ENCODE measurements around the gene SNX8.

The SNX8 gene

GRCh38 chr7:2242541-2243429 lies 71.5 kb downstream of the SNX8 start:
- DNase-seq: no peak

DNA sequence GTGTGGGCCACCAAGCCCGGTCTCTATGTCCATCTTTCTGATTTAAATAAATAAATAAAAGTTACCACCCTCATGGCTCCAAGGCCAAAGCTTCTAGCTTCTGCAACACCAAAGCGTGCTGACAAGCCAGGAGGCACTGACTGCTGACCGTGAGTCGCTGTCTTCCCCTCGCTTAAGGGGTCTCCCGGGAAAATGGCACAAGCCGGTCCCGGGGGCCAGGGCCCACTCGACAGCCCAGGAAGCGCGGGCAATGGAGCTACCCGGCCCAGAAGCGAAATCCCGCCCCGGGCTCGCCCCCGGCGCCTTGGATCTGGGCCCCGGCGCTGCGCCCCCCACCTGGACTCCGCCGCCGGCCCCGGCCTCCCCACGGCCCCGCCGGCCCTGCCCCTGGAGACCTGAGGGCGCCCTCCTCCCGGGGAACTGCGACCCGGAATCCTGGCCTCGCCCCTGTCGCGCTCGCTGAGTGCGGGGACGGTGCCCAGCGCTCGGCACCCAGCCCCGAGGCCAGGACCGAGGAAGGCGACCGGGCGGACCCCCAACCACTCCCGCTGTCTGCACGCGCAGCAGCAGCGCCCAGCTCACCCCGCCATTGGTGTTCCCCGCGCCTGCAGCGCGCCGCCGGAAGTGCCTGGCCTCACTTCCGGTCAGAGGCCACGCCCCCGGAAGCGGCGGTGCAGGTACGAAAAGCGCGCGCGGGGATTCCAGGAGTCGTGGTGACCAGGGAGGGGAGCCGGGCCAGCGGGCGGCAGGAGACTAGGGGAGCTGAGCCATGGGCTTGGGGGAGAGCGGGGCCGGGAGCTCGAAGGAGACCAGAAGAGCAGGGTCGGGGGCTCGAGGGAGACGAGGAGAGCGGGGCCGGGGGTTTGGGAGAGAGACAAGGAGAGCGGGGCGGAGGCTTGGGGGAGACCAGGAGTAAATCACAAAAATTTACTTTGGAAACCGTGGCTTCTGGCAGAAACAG lies 72.4 kb downstream of the SNX8 start, which contains the start of the genes MRM2 and NUDT1:
Gene MRM2, minus strand, starts transcription at position 626 of the 961 bp plus-strand sequence. Its CDS starts 36 bp downstream, at position 590.
Gene NUDT1, plus strand, starts transcription at position 647 of the 961 bp plus-strand sequence. CDS start 2,349 bp downstream, outside the sequence.
- DNase-seq: peak; percentile 58

DNA sequence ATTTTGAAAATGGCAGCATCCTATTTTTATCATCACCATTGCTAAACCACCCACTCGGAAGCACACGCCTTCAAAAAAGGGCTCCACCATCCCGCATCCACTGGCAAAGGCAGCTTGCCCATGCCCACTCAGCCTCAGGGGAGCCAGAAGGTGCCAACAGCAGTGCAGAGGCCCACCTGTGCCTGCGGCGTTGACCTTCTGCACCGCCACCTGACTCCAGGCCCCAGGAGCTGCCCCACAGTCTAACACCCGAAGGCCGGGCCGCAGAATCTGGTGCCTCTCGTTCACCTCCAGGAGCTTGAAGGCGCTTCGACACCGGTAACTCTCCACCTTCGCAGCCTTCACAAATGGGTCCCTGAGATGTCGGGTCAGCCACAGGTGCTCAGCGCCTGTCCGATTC lies 75.0 kb downstream of the SNX8 start:
- no peak for DNase-seq

- DNase-seq: no peak
Measured at GRCh38 chr7:2237109-2237602, 77.1 kb downstream of the SNX8 start.

DNA sequence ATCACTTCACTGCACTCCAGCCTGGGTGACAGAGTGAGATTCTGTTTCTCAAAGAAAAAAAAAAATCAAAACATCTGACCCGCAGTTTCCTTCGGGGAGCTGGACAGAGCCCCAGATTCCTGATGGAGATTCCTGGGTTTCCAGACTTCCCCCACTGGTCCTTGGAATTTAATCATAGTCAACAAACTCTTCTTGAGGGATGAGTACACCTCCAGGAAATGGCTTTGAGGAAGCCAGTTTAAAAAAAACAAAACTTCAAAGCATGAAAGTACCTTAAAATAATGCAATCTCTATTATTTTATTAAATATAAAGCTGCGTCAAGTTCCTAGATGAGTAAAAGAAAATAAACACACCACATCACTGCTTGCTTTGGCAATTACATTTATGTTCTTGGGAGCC lies 80.3 kb downstream of the SNX8 start:
- no peak for DNase-seq

- DNase-seq: peak; percentile 87
Measured at GRCh38 chr7:2232766-2233520, 81.3 kb downstream of the SNX8 start, which contains the start of gene MAD1L1. TSS of gene MAD1L1 (minus strand) at chr7:2232945. CDS start at chr7:2230133, 2,812 bp downstream.

GRCh38 chr7:2231992-2232765 lies 82.1 kb downstream of the SNX8 start:
- DNase-seq: peak; percentile 13

- no peak for DNase-seq
Measured at GRCh38 chr7:2230882-2231281, 83.4 kb downstream of the SNX8 start.

- no peak for DNase-seq
Measured at GRCh38 chr7:2230226-2230625, 84.0 kb downstream of the SNX8 start.

DNA sequence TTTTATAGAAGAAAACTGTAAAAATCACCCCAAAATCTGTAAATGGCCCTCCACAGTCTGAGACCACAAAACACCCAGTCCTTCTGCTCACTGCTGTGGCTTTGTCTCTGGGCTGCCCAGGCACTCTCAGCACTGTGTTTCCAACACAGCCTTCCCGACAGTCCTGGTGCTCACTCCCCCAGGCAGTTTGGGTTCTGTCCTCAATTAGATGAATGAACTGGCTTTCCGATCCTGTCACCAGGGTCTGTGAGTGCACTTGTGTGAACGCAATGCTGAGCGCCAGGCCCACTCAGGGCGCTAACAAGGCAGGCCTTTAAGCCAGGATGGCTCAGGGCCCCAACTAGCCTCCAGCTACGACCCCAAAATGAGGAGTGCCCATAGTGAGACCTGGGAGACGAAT lies 84.8 kb downstream of the SNX8 start:
- no peak for DNase-seq

DNA sequence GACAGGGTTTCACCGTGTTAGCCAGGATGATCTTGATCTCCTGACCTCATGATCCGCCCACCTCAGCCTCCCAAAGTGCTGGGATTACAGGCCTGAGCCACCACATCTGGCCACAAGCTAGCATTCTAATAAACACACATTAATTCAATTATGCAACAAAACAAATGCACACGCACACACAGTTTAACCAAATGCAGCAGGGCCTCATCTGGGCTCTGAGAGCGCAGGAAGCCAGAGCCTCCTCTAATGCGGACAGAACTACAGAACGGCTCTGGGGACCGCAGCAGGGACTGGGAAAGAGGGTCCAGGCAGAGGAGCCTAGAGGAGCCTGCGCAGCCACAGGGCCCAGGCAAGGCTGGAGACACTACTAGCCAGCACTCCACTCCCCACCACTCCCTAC lies 85.3 kb downstream of the SNX8 start:
- DNase-seq: no peak

- DNase-seq: no peak
Measured at GRCh38 chr7:2227699-2228098, 86.5 kb downstream of the SNX8 start.

- no peak for DNase-seq
Measured at GRCh38 chr7:2225830-2226229, 88.4 kb downstream of the SNX8 start.

DNA sequence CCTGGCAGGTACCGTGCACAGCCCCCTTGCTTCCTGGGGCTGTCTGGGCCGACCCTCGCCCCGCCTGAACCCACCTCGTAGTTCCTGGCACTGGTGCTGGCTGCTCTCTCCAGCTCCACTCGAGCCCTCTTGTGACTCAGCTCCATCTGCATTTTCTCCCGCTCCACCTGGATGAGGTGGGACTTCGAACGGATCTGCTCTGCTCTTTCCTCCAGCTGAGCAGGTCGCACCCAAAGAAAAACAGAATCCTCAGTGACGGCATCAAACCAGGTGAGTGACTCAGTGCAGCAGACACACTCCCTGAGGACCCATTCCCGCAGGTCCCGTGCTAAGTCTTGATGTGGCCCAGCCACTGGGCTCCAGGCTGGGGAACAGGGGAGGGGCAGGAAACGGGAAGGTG lies 88.9 kb downstream of the SNX8 start:
- DNase-seq: no peak

DNA sequence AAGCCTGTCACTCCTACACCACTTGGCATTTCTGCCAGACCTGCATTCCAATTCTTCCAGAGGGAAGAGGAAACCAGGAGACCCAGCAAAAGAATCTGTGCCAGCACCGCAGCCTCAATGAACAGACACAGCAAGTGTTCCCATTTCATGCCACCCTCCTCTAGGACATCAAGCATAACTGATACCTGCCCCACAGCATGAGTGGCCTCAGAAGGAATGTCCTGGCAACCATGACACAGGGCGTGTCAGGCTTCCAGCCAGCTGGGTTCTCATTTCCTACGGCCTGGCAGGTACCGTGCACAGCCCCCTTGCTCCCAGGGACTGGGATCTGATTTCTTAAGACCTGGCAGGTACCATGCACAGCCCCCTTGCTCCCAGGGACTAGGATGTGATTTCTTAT lies 89.3 kb downstream of the SNX8 start:
- no peak for DNase-seq

GRCh38 chr7:2224491-2224928 lies 89.7 kb downstream of the SNX8 start:
- DNase-seq: no peak

DNA sequence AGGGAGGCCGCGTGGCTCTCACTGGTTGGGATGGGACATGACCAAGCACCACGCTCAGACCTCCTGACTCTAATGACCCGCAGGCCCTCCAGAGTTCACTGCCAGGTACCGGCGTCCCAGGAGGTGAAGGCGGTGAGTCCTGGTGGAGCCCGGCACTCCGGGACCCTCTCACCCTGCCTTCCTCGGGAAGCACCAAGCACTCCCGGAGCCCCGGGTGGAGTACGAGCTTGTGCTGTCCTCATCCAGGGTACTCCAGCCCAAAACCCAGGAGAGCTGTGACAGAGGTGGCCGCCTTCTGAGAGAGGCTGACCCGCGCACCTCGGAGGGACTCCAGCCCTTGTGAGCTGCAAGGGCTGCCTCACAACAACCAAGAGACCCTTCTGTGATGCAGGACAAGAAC lies 90.9 kb downstream of the SNX8 start:
- no peak for DNase-seq

GRCh38 chr7:2222516-2222915 lies 91.7 kb downstream of the SNX8 start:
- no peak for DNase-seq

DNA sequence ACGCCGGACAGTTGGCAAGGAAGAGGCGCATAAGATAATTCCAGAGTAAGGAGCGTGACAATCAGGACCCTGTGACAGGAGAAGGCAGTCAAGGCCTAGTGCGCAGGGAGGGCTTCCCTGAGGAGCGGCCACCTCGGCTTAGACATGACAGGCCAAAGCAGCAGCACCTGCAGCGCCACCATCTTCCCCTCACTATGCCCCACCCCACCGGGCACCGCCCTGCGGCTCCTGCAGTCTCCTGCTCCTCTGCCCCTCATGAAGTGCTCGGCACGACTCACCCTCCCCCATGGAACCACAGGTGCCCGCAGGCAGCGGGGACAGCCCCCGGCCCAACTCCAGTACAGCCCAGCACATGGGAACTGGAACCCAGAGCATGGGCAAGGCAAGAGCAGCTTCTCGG lies 93.3 kb downstream of the SNX8 start:
- no peak for DNase-seq

GRCh38 chr7:2220506-2220905 lies 93.7 kb downstream of the SNX8 start:
- DNase-seq: no peak

DNA sequence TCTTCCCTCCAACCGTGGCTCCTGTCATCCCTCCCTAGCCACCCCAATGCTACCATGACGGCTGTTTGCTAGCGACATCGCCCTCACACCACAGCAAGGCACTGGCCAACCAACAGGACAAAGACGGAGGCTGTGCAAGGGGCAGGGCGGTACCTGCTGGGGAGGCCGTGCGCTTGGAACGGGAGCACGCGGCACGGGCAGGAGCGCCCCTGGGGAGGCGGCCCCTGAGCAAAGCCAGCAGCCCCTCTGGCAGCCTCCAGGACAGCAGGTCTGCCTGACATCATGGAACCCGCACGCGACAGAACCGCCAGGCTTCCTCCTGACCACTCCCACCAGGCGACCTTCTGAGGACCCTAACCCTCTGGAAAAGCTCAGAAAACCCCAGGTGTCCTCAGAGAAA lies 94.2 kb downstream of the SNX8 start:
- no peak for DNase-seq

GRCh38 chr7:2219606-2220005 lies 94.6 kb downstream of the SNX8 start:
- DNase-seq: no peak
